Rectal smooth muscle tissue (tissue), 1 donor: ENCODE measurements around the gene BRME1.

Experiments
- H3K27ac ChIP-seq: one replicate; pipeline ENCODE4 v1.7.0; 2013; ENCODE audit warnings: low read depth, low read length, inconsistent platforms
- H3K27me3 ChIP-seq: one replicate; pipeline ENCODE4 v1.7.0; 2013; ENCODE audit warnings: low read length; ENCODE audit not compliant: control insufficient read depth, insufficient read depth
- H3K36me3 ChIP-seq: one replicate; pipeline ENCODE4 v1.7.0; 2013; ENCODE audit warnings: low read length; ENCODE audit not compliant: control insufficient read depth, insufficient read depth
- H3K4me1 ChIP-seq: one replicate; pipeline ENCODE4 v1.7.0; 2013; ENCODE audit warnings: low read length; ENCODE audit not compliant: control insufficient read depth, insufficient read depth
- H3K4me3 ChIP-seq: one replicate; pipeline ENCODE4 v1.7.0; 2013; ENCODE audit warnings: low read length
- H3K9ac ChIP-seq: one replicate; pipeline ENCODE4 v1.7.0; 2013; ENCODE audit warnings: low read length

The BRME1 gene

GRCh38 chr19:13881692-13882418 lies 24.1 kb downstream of the BRME1 start:
- H3K4me1 ChIP-seq: peaks cover 6% of the 10 kb centered on the region
- H3K36me3 ChIP-seq: no peaks in the 10 kb centered on the region

DNA sequence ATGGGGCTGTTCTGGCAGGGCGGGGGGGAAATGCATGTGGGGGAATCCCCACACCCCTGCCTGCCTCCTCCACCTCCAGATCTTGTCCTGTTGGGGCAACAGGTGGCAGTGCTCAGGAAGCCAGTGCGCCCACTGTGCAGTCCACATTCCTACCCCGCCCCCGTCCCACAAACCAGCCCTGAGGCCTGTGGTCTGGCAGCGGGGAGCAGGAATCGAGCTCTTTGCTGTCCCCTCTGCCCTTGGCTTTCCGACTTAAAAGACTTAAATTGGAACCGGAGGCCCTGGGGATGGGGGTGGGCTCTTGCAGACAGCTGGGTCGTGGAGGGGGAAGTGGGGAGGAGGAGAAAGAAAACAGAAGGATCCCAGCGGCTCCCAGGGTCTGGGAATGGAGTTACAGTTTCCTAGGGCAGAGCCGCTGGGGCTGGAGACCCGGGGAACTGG lies 24.6 kb downstream of the BRME1 start:
- Histone ChIP-seq H3K27ac (no peak overlapping the region), H3K4me1 (peaks cover 6% of the 10 kb centered on the region), H3K4me3 (no peak overlapping the region), H3K36me3 (no peaks in the 10 kb centered on the region), H3K27me3 (no peaks in the 10 kb centered on the region), H3K9ac (no peak overlapping the region)

More at GRCh38 chr19:13881692-13882418, 24.1 kb downstream of the BRME1 start:
- no peak overlapping the region for H3K9ac ChIP-seq
- H3K27ac ChIP-seq: no peak overlapping the region
- no peak overlapping the region for H3K4me3 ChIP-seq
- no peaks in the 10 kb centered on the region for H3K27me3 ChIP-seq

- Histone ChIP-seq H3K27ac (peak overlapping the region; percentile 21), H3K4me3 (peak overlapping the region; percentile 47), H3K27me3 (no peaks in the 10 kb centered on the region), H3K9ac (peak overlapping the region; percentile 8), H3K36me3 (no peaks in the 10 kb centered on the region), H3K4me1 (peaks cover 6% of the 10 kb centered on the region)
Observed at GRCh38 chr19:13880059-13881043, 25.6 kb downstream of the BRME1 start.

DNA sequence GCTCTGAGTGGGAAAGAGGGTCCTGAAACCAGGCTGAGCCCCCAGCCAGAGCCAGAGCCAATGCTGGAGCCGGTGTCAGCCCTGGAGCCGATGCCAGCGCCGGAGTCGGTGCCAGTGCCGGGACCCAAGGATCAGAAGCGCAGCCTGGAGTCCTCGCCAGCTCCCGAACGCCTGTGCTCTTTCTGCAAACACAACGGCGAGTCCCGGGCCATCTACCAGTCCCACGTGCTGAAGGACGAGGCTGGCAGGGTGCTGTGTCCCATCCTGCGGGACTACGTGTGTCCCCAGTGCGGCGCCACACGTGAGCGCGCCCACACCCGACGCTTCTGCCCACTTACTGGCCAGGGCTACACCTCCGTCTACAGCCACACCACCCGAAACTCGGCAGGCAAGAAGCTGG lies 28.6 kb downstream of the BRME1 start:
- Histone ChIP-seq H3K27me3 (no peaks in the 10 kb centered on the region), H3K9ac (no peak overlapping the region), H3K4me1 (peaks cover 6% of the 10 kb centered on the region), H3K27ac (no peak overlapping the region), H3K36me3 (no peaks in the 10 kb centered on the region), H3K4me3 (no peak overlapping the region)

DNA sequence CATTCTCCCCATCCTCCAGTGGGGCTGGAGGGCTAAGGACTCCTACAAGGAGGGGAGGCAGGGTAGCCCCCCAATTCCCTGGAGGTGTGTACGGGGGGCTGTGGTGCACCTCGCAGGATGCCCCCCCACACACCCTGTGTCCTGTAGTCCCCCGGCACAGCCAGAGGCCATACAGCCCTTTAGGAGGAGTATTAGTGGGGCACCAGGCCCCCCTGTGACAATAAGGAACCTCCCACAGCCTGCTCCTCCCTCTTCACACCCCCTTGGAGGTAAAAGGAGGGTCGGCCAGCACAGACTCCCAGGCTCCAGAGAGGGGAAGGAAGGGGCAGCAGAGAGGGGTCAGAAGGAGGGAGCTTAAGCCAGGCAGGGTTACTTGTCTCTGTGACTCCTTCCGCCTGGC lies 29.1 kb downstream of the BRME1 start, which contains the start of gene NANOS3:
TSS of gene NANOS3 (plus strand) at position 301 of the 400 bp plus-strand sequence. CDS start 115 bp downstream, outside the sequence.
- H3K4me3 ChIP-seq: no peak within 1 kb of the TSS
- no peak within 1 kb of the TSS for H3K9ac ChIP-seq
- H3K27ac ChIP-seq: no peak within 1 kb of the TSS
- H3K4me1 ChIP-seq: peaks cover 6% of the 10 kb centered on the region
- no peaks in the 10 kb centered on the region for H3K27me3 ChIP-seq
- no peaks in the 10 kb centered on the region for H3K36me3 ChIP-seq

- Histone ChIP-seq H3K27ac (no peak overlapping the region), H3K4me3 (no peak overlapping the region), H3K4me1 (peaks cover 6% of the 10 kb centered on the region)
Observed at GRCh38 chr19:13875824-13876223, 30.1 kb downstream of the BRME1 start.

DNA sequence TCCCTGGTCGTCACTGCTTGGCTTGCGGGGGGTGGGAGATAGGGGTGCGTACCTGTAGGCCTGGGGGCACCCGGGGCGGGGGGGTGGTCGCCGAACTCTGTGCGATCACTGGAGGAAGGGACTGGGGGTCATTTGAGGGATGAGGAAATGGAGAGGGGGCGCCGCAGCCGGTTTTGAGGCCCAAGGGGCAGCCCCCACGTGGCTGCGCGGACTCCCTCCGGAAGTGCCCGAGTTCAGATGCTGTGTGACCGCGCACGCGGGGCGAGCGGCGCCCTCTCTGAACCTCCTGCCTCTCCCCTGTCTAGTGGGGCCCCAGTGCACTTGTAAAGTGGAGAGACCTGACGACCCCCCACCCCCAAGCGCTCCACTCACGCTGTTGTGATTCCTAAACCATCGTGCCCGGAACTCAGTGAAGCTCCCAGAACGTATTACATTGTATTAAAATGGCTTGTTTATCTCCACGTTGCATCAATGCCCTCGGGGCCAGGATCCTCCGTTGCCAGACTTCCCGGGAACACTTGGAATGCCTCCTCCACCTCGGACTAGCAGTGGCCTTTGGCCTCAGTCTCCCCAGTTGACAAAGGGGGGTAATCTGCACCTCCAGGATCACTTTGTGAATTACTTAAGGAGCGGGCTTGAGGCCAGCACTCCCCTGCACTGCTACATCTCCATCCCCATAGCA lies 31.9 kb downstream of the BRME1 start:
- Histone ChIP-seq H3K9ac (no peak overlapping the region), H3K4me3 (no peak overlapping the region)

More at GRCh38 chr19:13875824-13876223, 30.1 kb downstream of the BRME1 start:
- Histone ChIP-seq H3K27me3 (no peaks in the 10 kb centered on the region), H3K36me3 (no peaks in the 10 kb centered on the region), H3K9ac (no peak overlapping the region)

GRCh38 chr19:13872695-13873389 lies 33.1 kb downstream of the BRME1 start:
- H3K4me3 ChIP-seq: peak overlapping the region; percentile 32
- H3K27me3 ChIP-seq: no peaks in the 10 kb centered on the region
- no peaks in the 10 kb centered on the region for H3K36me3 ChIP-seq
- H3K27ac ChIP-seq: no peak overlapping the region
- H3K4me1 ChIP-seq: no peaks in the 10 kb centered on the region
- H3K9ac ChIP-seq: no peak overlapping the region

More for the DNA sequence above, 31.9 kb downstream of the BRME1 start:
- Histone ChIP-seq H3K27me3 (no peaks in the 10 kb centered on the region), H3K4me1 (no peaks in the 10 kb centered on the region), H3K27ac (no peak overlapping the region), H3K36me3 (no peaks in the 10 kb centered on the region)

- no peak overlapping the region for H3K9ac ChIP-seq
- no peaks in the 10 kb centered on the region for H3K27me3 ChIP-seq
- no peaks in the 10 kb centered on the region for H3K36me3 ChIP-seq
- H3K27ac ChIP-seq: no peak overlapping the region
- H3K4me3 ChIP-seq: peak overlapping the region; percentile 32
- no peaks in the 10 kb centered on the region for H3K4me1 ChIP-seq
Observed at GRCh38 chr19:13872339-13872694, 33.6 kb downstream of the BRME1 start.

- H3K36me3 ChIP-seq: no peaks in the 10 kb centered on the region
- H3K27ac ChIP-seq: no peak overlapping the region
- H3K9ac ChIP-seq: no peak overlapping the region
- peaks cover 6% of the 10 kb centered on the region for H3K4me1 ChIP-seq
- no peak overlapping the region for H3K4me3 ChIP-seq
- no peaks in the 10 kb centered on the region for H3K27me3 ChIP-seq
Observed at GRCh38 chr19:13870873-13871272, 35.0 kb downstream of the BRME1 start.

- Histone ChIP-seq H3K27me3 (peaks cover 2% of the 10 kb centered on the region), H3K9ac (no peak overlapping the region), H3K36me3 (no peaks in the 10 kb centered on the region), H3K4me1 (peaks cover 6% of the 10 kb centered on the region), H3K4me3 (no peak overlapping the region), H3K27ac (no peak overlapping the region)
Observed at GRCh38 chr19:13869281-13869680, 36.6 kb downstream of the BRME1 start.
